OCI-LY1 (cell line): ENCODE data around the gene ZSCAN12.

Source experiments
- H2AFZ ChIP-seq: fragments of 200-600 bp; sonication (generic), shearing (Covaris generic); 2 replicates; pipeline ENCODE4 v1.6.0; 2014; ENCODE audit warnings: antibody characterized with exemption, mild to moderate bottlenecking, low read length
- H3F3A ChIP-seq: fragments of 200-600 bp; sonication (generic), shearing (Covaris generic); 2 replicates; pipeline ENCODE4 v1.6.0; 2014; ENCODE audit warnings: mild to moderate bottlenecking, antibody characterized with exemption, low read length, moderate library complexity; ENCODE audit not compliant: insufficient read depth
- H3K27ac ChIP-seq: fragments of 200-600 bp; sonication (generic); 2 replicates; pipeline ENCODE4 v1.5.1; 2014; ENCODE audit warnings: low read length, mixed run types, mild to moderate bottlenecking, low read depth; ENCODE audit not compliant: poor library complexity, severe bottlenecking
- H3K27me3 ChIP-seq: fragments of 200-600 bp; sonication (generic); 2 replicates; pipeline ENCODE4 v1.6.0; 2014; ENCODE audit warnings: antibody characterized with exemption, mild to moderate bottlenecking, low read length, moderate library complexity; ENCODE audit not compliant: insufficient read depth
- H3K36me3 ChIP-seq: fragments of 200-600 bp; sonication (generic); 2 replicates; pipeline ENCODE4 v1.6.1; 2014; ENCODE audit warnings: mild to moderate bottlenecking, antibody characterized with exemption, low read length, moderate library complexity, mixed read lengths; ENCODE audit not compliant: insufficient read depth
- H3K4me1 ChIP-seq: fragments of 200-600 bp; sonication (generic); 2 replicates; pipeline ENCODE4 v1.5.1; 2014; ENCODE audit warnings: mild to moderate bottlenecking, low read length, moderate library complexity; ENCODE audit not compliant: insufficient read depth, severe bottlenecking
- H3K4me2 ChIP-seq: fragments of 200-600 bp; sonication (generic), shearing (Covaris generic); 2 replicates; pipeline ENCODE4 v1.6.1; 2014; ENCODE audit warnings: low read length
- H3K4me3 ChIP-seq: fragments of 200-600 bp; sonication (generic); 2 replicates; pipeline ENCODE4 v1.5.1; 2014; ENCODE audit warnings: low read length, low read depth, mild to moderate bottlenecking, mixed read lengths; ENCODE audit not compliant: poor library complexity, severe bottlenecking
- H3K79me2 ChIP-seq: fragments of 200-600 bp; shearing (Covaris generic); 2 replicates; pipeline ENCODE4 v1.6.1; 2016; ENCODE audit warnings: mixed run types, low read length, mixed read lengths; ENCODE audit not compliant: insufficient read depth
- H3K9ac ChIP-seq: fragments of 200-600 bp; sonication (generic), shearing (Covaris generic); 2 replicates; pipeline ENCODE4 v1.6.1; 2014; ENCODE audit warnings: mild to moderate bottlenecking, low read length, mixed read lengths
- H3K9me2 ChIP-seq: fragments of 200-600 bp; sonication (generic), shearing (Covaris generic); 2 replicates; pipeline ENCODE4 v1.6.1; 2014; ENCODE audit warnings: low read depth, mild to moderate bottlenecking, low read length, mixed read lengths
- H3K9me3 ChIP-seq: fragments of 200-600 bp; shearing (Covaris generic); 2 replicates; pipeline ENCODE4 v1.6.1; 2014; ENCODE audit warnings: low read length, mixed read lengths
- H4K20me1 ChIP-seq: fragments of 200-600 bp; sonication (generic), shearing (Covaris generic); 2 replicates; pipeline ENCODE4 v1.6.0; 2016; ENCODE audit warnings: mild to moderate bottlenecking, low read length; ENCODE audit not compliant: insufficient read depth
- EZH2 ChIP-seq: fragments of 200-600 bp; sonication (generic), shearing (Covaris generic); IDR thresholded peaks from 2 replicates; pipeline ENCODE4 v1.8.0; 2017; ENCODE audit warnings: borderline replicate concordance, mixed run types, mild to moderate bottlenecking, antibody characterized with exemption, low read length, moderate library complexity, mixed read lengths
- TF ChIP-seq, protein P1 (sequence below): fragments of 200-600 bp; sonication (generic), shearing (Covaris generic); IDR thresholded peaks from 2 replicates; pipeline ENCODE4 v1.5.1; 2017; ENCODE audit warnings: mild to moderate bottlenecking, antibody characterized with exemption, low read length, moderate library complexity, mixed read lengths

The ZSCAN12 gene

DNA sequence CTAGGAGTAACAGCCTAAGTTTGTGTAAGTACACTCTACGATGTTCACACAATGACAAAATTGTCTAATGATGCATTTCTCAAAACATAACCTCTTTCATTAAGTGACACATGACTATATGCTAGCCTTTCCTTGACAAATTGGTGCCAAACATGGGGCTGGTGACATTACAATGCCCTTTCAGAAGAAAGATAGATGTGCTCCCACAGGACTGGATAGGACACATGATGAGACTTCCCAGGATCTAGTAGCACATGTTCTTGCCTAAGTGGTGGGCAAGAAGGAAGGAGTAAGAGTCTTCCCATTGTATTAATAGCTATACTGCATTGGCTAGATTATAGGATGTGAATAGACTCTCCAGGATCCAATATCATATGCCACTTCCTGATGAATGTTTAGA is 28.3 kb downstream of the ZSCAN12 start:
- Histone ChIP-seq H3K4me1 (peaks cover 13% of the 10 kb centered on the region), H3K27me3 (no peaks in the 10 kb centered on the region), H3F3A (peaks cover 4% of the 10 kb centered on the region), H3K9ac (no peak overlapping the region), H3K9me2 (no peaks in the 10 kb centered on the region), H3K27ac (peak overlapping the region; percentile 4), H2AFZ (no peak overlapping the region), H3K36me3 (peaks cover 37% of the 10 kb centered on the region), H3K4me3 (no peak overlapping the region), H4K20me1 (no peaks in the 10 kb centered on the region), H3K4me2 (no peak overlapping the region), H3K79me2 (no peaks in the 10 kb centered on the region), H3K9me3 (peaks cover 4% of the 10 kb centered on the region; the same call in 1 of the 2 replicates)
- TF ChIP-seq, protein P1, sequence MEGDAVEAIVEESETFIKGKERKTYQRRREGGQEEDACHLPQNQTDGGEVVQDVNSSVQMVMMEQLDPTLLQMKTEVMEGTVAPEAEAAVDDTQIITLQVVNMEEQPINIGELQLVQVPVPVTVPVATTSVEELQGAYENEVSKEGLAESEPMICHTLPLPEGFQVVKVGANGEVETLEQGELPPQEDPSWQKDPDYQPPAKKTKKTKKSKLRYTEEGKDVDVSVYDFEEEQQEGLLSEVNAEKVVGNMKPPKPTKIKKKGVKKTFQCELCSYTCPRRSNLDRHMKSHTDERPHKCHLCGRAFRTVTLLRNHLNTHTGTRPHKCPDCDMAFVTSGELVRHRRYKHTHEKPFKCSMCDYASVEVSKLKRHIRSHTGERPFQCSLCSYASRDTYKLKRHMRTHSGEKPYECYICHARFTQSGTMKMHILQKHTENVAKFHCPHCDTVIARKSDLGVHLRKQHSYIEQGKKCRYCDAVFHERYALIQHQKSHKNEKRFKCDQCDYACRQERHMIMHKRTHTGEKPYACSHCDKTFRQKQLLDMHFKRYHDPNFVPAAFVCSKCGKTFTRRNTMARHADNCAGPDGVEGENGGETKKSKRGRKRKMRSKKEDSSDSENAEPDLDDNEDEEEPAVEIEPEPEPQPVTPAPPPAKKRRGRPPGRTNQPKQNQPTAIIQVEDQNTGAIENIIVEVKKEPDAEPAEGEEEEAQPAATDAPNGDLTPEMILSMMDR, result no peak
- TF ChIP-seq EZH2, result no peak

DNA sequence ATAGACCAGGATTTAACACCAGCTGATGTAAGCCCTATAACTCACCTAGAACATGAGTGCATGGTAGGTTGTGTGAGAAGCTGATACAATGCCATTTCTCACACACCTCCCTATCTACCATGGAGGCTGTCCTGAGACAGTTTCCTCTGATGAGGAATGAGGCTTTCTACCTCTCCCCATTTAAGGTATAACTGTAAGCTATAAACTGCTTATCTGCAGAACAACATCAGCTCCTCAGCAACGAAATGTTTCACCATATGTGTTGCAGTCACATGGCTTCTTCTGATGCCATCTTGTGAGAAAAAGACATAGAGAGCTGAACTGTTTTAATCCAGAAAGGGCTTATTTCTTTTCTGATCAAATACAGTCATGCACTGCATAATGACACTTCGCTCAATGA is 29.1 kb downstream of the ZSCAN12 start:
- H3K4me1 ChIP-seq, result peaks cover 13% of the 10 kb centered on the region
- peaks cover 4% of the 10 kb centered on the region for H3F3A ChIP-seq
- no peak overlapping the region for H3K4me2 ChIP-seq
- TF ChIP-seq, protein P1, result no peak
- TF ChIP-seq EZH2, result no peak
- no peaks in the 10 kb centered on the region for H3K27me3 ChIP-seq
- no peak overlapping the region for H3K27ac ChIP-seq
- H3K4me3 ChIP-seq, result no peak overlapping the region
- peaks cover 41% of the 10 kb centered on the region for H3K36me3 ChIP-seq
- no peak overlapping the region for H3K9ac ChIP-seq
- no peaks in the 10 kb centered on the region for H3K9me2 ChIP-seq
- H2AFZ ChIP-seq, result no peak overlapping the region
- no peaks in the 10 kb centered on the region for H4K20me1 ChIP-seq
- no peaks in the 10 kb centered on the region for H3K79me2 ChIP-seq
- H3K9me3 ChIP-seq, result peaks cover 6% of the 10 kb centered on the region; the same call in 1 of the 2 replicates

DNA sequence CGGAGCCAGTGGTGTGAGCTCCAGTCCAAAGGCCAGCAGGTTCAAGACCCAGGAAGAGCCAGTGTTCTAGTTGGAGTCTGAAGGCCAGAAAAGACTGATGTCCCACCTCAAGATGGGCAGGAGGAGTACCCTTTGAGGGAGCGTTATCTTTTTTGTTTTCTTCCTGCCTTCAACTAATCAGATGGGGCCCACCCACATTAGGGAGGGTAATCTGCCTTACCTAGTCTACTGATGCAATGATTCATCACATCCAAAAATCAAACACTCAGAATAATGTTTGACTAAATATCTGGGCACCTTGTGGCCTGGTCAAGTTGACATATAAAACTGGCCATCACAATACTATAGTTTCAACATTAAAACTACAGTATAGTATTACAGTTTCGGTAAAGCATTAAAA is 30.1 kb downstream of the ZSCAN12 start:
- Histone ChIP-seq H3K36me3 (peaks cover 45% of the 10 kb centered on the region), H4K20me1 (no peaks in the 10 kb centered on the region), H3K4me1 (peaks cover 13% of the 10 kb centered on the region), H3K4me2 (no peak overlapping the region), H2AFZ (no peak overlapping the region), H3K4me3 (no peak overlapping the region), H3K27ac (no peak overlapping the region), H3K27me3 (no peaks in the 10 kb centered on the region), H3K9ac (no peak overlapping the region), H3K79me2 (no peaks in the 10 kb centered on the region), H3K9me3 (peaks cover 4% of the 10 kb centered on the region; the same call in 1 of the 2 replicates), H3F3A (peaks cover 4% of the 10 kb centered on the region), H3K9me2 (no peaks in the 10 kb centered on the region)
- no peak for TF ChIP-seq EZH2
- TF ChIP-seq, protein P1, result no peak
